Measurements from ENCODE around the gene CUX1.
A peak's percentile ranks its signal among the peaks of the same experiment; 100 is the strongest.

Gene CUX1

DNA sequence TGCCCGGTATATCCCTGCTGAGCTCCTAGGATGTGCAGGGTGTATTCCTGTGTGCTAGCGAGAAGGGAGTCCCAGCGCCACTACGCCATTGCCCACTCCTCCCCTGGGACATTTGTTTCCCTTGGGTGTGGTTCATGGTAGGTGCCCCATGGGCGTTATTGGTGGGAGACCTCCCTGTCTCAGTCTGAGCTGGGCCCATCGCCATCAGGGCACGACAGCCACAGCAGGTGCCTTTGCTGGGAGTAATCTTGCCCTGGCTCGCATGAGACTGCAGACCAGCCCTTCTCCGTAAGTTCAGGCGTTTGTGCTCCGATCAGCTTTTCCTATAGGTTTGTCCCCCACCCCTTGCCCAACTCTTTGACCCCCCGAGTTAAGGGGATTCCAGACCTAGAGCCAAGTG is 332.0 kb downstream of the CUX1 start:
- TF ChIP-seq, protein P1, sequence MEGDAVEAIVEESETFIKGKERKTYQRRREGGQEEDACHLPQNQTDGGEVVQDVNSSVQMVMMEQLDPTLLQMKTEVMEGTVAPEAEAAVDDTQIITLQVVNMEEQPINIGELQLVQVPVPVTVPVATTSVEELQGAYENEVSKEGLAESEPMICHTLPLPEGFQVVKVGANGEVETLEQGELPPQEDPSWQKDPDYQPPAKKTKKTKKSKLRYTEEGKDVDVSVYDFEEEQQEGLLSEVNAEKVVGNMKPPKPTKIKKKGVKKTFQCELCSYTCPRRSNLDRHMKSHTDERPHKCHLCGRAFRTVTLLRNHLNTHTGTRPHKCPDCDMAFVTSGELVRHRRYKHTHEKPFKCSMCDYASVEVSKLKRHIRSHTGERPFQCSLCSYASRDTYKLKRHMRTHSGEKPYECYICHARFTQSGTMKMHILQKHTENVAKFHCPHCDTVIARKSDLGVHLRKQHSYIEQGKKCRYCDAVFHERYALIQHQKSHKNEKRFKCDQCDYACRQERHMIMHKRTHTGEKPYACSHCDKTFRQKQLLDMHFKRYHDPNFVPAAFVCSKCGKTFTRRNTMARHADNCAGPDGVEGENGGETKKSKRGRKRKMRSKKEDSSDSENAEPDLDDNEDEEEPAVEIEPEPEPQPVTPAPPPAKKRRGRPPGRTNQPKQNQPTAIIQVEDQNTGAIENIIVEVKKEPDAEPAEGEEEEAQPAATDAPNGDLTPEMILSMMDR (IDR thresholded peaks at IDR 0.05; ENCODE audit: insufficient read depth, low read depth, low read length, missing control alignments): no peak
- no peak overlapping the region for H3K4me3 ChIP-seq (ENCODE audit: low read length)

DNA sequence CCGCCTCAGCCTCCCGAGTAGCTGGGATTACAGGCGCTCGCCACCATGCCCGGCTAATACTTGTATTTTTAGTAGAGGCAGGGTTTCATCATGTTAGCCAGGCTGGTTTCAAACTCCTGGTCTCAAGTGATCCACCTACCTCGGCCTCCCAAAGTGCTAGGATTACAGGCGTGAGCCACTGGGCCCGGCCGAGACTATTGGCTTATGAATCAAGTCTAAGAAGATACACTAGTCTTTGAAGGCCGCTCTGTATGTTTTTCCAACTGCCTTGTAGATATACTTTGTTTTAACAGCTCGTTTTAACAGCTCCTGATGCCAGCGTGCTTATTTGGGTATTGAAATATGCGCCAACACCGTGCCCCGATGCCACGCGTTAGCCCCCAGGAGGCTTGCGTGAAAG is 332.8 kb downstream of the CUX1 start:
- DNase-seq (ENCODE audit: low read depth): no peak
- TF ChIP-seq, protein P1 (IDR thresholded peaks at IDR 0.05; ENCODE audit: insufficient read depth, low read depth, low read length, missing control alignments): no peak
- no peak overlapping the region for H3K4me3 ChIP-seq (ENCODE audit: low read length)

More for the DNA sequence above, 332.0 kb downstream of the CUX1 start:
- DNase-seq (ENCODE audit: low read depth): no peak

DNA sequence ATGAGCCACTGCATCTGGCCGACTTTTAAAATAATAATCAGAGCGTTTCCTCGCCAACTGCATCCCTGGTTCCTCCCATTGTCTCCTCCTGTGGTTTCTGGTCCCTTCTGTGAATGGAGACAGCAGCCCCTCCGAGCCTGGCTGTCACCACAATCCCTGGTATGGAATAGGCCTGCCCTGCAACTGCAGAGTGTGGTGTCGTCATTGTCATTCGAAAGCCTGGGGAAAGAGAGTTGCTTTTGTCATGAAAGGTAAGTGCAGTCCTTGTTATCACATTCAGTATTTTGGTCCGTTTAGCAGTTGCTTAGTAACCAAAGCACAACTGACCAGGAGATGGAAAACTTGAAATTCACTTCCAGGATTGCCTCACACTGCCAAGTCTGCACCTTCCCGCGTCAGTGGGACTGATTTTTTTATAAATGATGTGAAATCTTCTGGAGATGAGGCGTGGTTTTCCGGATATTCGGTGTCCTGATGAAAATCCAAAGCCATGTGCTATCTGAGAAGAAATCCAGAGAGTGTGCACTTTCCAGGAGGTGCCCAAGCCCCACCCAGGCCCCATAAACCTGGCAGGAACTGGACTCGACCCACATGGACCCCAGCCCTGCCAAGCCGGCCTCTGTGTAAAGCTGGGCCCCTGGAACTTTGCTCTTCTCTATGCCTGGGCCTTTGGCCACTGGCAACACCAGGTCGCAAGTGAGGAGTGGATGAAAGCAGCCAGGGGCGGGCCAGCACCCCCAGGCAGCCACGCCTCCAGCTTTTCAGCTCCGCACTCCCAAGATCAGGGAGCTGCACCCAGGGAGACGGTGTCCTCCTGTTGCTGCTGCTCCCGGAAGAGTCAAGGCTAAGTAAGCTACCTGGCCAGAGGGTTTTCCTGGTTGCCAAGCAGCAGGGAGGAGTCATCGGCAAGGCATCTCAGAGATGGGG is 335.5 kb downstream of the CUX1 start:
- H3K4me3 ChIP-seq (ENCODE audit: low read length): no peak overlapping the region
- TF ChIP-seq, protein P1 (IDR thresholded peaks at IDR 0.05; ENCODE audit: insufficient read depth, low read depth, low read length, missing control alignments): no peak

DNA sequence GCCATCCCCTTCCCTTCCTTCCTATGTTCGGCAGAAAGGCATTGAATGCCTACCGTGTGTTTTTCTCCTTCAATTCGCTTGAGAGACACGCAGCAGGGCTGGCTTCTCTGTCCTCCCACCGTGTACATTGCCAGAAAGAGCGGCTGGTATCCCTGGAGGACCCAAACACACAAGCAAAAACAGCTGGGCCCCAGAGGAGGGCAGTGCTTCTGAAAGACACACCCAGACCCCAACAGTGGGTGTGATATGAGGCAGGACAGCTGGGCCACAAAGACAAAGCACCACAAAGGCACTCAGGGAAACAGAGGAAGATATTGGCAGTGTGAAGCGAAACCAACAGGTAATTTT is 336.1 kb downstream of the CUX1 start:
- no peak overlapping the region for H3K4me3 ChIP-seq (ENCODE audit: low read length)
- TF ChIP-seq, protein P1 (IDR thresholded peaks at IDR 0.05; ENCODE audit: insufficient read depth, low read depth, low read length, missing control alignments): no peak
- DNase-seq (ENCODE audit: low read depth): no peak

More for the DNA sequence above, 335.5 kb downstream of the CUX1 start:
- DNase-seq (ENCODE audit: low read depth): peak; percentile 96

DNA sequence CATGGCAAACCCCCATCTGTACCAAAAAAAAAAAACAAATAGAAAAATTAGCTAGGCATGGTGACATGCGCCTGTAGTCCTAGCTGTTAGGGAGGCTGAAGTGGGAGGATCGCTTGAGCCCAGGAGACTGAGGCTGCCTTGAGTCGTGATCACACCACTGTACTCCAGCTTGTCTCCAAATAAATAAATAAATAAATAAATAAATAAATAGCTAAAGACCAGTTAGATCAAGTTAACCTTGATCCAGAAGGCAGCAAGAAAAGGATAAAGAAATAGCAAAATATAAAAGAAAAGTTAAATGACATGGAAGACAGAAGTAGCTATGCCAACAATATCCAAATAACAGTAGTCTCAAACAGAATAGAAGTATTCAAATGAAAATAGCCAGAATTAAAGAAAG is 337.0 kb downstream of the CUX1 start:
- TF ChIP-seq, protein P1 (IDR thresholded peaks at IDR 0.05; ENCODE audit: insufficient read depth, low read depth, low read length, missing control alignments): no peak
- DNase-seq (ENCODE audit: low read depth): no peak
- no peak overlapping the region for H3K4me3 ChIP-seq (ENCODE audit: low read length)

DNA sequence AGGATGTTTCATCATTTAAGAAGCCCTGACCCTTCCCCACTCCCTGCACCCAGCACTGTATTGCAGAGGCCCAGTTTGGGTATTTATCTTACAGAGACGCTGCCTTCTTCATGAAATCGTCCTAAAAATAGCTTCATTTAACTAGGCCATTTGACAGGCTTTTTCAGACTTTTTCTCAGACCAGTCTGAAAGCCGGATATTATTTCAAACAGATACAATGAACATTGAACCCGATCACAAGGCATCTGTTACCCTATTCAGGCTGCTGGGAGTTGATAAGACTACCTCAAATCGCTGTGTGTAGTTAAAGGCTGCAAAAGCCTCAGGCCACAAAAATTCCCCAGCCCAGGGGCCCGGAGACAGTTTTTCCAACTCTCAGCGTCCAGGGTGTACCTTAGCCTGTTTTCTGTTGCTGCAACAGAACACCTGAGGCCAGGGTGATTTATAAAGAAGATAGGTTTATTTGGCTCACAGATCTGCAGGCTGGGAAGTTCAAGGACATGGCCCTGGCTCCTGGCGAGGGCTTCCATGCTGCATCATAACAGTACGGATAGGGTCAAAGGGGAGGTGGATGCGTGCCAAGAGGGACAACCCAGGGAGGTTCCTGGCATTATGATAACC is 338.5 kb downstream of the CUX1 start:
- H3K4me3 ChIP-seq (ENCODE audit: low read length): no peak overlapping the region
- no peak for DNase-seq (ENCODE audit: low read depth)
- TF ChIP-seq, protein P1 (IDR thresholded peaks at IDR 0.05; ENCODE audit: insufficient read depth, low read depth, low read length, missing control alignments): no peak

Measured in epithelial cell of esophagus (primary cell).